Activated CD4-positive, alpha-beta T cell treated with anti-CD3 and anti-CD28 coated beads for 36 hours (primary cell): Measurements from ENCODE around the gene NRBP1. TPM values are rescaled to one million over a fixed set of nuclear protein-coding genes. Genes with fewer than 3 reads are reported as not detected.
A peak's percentile ranks its signal among the peaks of the same experiment; 100 is the strongest.
"Not testable (repeated sequence)": the region's sequence is repeated elsewhere in the genome, so short reads cannot be mapped to it uniquely, and the experiment has no call there.

Source experiments
- ATAC-seq: fragments of 200-7000 bp; cut with Tn5 transposase; one replicate; pipeline ENCODE4 v1.10.0; 2021; ENCODE audit warnings: mild to moderate bottlenecking, moderate library complexity
- CTCF ChIA-PET: fragments of 350-600 bp; sonication (Branson Sonifier 250); formaldehyde crosslinking; loops from one replicate; lab custom pipeline; 2021; ENCODE audit warnings: antibody characterized with exemption; lab: Charles Lee
- POLR2A ChIA-PET: fragments of 350-600 bp; sonication (Branson Sonifier 250); formaldehyde crosslinking; loops from one replicate; lab custom pipeline; 2021; ENCODE audit warnings: antibody characterized with exemption, inconsistent platforms; lab: Charles Lee
- DNase-seq: peaks from one replicate; pipeline ENCODE4 v3.0.0-alpha.2; 2020
- H3K27ac Mint-ChIP-seq: one replicate; pipeline ENCODE4 v1.8.0; 2021; ENCODE audit warnings: mixed read lengths
- H3K27me3 Mint-ChIP-seq: one replicate; pipeline ENCODE4 v1.8.0; 2021; ENCODE audit warnings: mixed read lengths
- H3K36me3 Mint-ChIP-seq: one replicate; pipeline ENCODE4 v1.8.0; 2021; ENCODE audit warnings: low read depth, mixed read lengths
- H3K4me1 Mint-ChIP-seq: one replicate; pipeline ENCODE4 v1.8.0; 2021; ENCODE audit warnings: mixed read lengths
- H3K4me3 Mint-ChIP-seq: one replicate; pipeline ENCODE4 v1.8.0; 2021; ENCODE audit warnings: mild to moderate bottlenecking, moderate library complexity, mixed read lengths
- H3K9me3 Mint-ChIP-seq: one replicate; pipeline ENCODE4 v1.8.0; 2021; ENCODE audit warnings: low read depth, mixed read lengths
- intact Hi-C, 2 experiments: fragments of 100-400 bp; cut with DNase I in 1 of 2; cut with micrococcal nuclease in 1 of 2; formaldehyde crosslinking; loops; one replicate each; pipeline versions ENCODE4 v1.14.2 to v1.15.1; 2022 to 2024; cut with DNase I, micrococcal nuclease
- total RNA-seq, 2 experiments: library from RNA; stranded (reverse); gene quantifications; one replicate each; pipeline ENCODE4 v1.2.3, GENCODE V29; 2021

Gene NRBP1
- total RNA-seq, 2 experiments from 2014 or later = 74.3 to 74.4 TPM

GRCh38 chr2:27425039-27425438, 3.4 kb upstream of the NRBP1 start:
- H3K36me3 Mint-ChIP-seq, H3K9me3 Mint-ChIP-seq, H3K27me3 Mint-ChIP-seq, DNase-seq, ATAC-seq, intact Hi-C loops, H3K27ac Mint-ChIP-seq, H3K4me3 Mint-ChIP-seq: not testable (repeated sequence)
- peaks cover 12% of the 10 kb centered on the region for H3K4me1 Mint-ChIP-seq
- ChIA-PET POLR2A (interaction anchor here (0.9 kb wide), 1 partner anchor 55 kb away, joined by 10 read pairs; no protein-coding TSS in a partner anchor), CTCF (interaction anchor here (2.4 kb wide), 1 partner anchor 15 kb away, joined by 8 read pairs; the partner anchor contains the start of gene PPM1G)

- CTCF ChIA-PET = interaction anchor here (1.0 to 6.0 kb wide), 6 partner anchors 13 to 256 kb away, joined by 3 to 31 read pairs (median 6); partner anchors contain the start of genes PPM1G and ZNF513
- DNase-seq (no peak), ATAC-seq (no peak)
- POLR2A ChIA-PET = interaction anchor here (0.5 to 2.8 kb wide), 2 partner anchors 18 to 55 kb away, joined by 5 to 15 read pairs; partner anchors contain the start of gene PPM1G
- Mint-ChIP-seq H3K9me3 (no peaks in the 10 kb centered on the region), H3K27ac (peak overlapping the region; percentile 97), H3K4me3 (peak overlapping the region; percentile 95), H3K27me3 (no peaks in the 10 kb centered on the region), H3K4me1 (peaks cover 32% of the 10 kb centered on the region), H3K36me3 (peaks cover 9% of the 10 kb centered on the region)
- intact Hi-C loops = loop anchor here (1.0 to 2.0 kb wide), 16 partner anchors 19 to 1323 kb away; partner anchors contain the start of genes EIF2B4 (in 2 of the 2), GTF3C2 (in 2 of the 2), PPM1G (in 2 of the 2) and SNX17 (in 2 of the 2)
These were observed 593 bp upstream of the NRBP1 start for GRCh38 chr2:27427863-27428212.

GRCh38 chr2:27428978-27429541, 629 bp downstream of the NRBP1 start:
- H3K36me3 Mint-ChIP-seq = peaks cover 19% of the 10 kb centered on the region
- H3K9me3 Mint-ChIP-seq = no peaks in the 10 kb centered on the region
- ATAC-seq (peak; percentile 68), DNase-seq (peak; percentile 84)
- H3K27ac Mint-ChIP-seq = peak overlapping the region; percentile 98
- H3K4me1 Mint-ChIP-seq = peaks cover 37% of the 10 kb centered on the region
- no peaks in the 10 kb centered on the region for H3K27me3 Mint-ChIP-seq
- ChIA-PET CTCF (interaction anchor here (0.5 to 6.0 kb wide), 12 partner anchors 20 to 985 kb away, joined by 3 to 31 read pairs (median 6); partner anchors contain the start of genes PPM1G, ZNF512 and ZNF513), POLR2A (interaction anchor here (0.7 to 2.8 kb wide), 3 partner anchors 20 to 267 kb away, joined by 3 to 15 read pairs (median 3); partner anchors contain the start of genes PPM1G and ZNF513)
- intact Hi-C loops = loop anchor here (1.0 to 2.0 kb wide), 16 partner anchors 20 to 1322 kb away; partner anchors contain the start of genes EIF2B4 (in 2 of the 2), GTF3C2 (in 2 of the 2), PPM1G (in 2 of the 2) and SNX17 (in 2 of the 2)
- peak overlapping the region; percentile 100 for H3K4me3 Mint-ChIP-seq

- ATAC-seq (peak; percentile 35), DNase-seq (peak; percentile 60)
- Mint-ChIP-seq H3K36me3 (peaks cover 37% of the 10 kb centered on the region), H3K27me3 (no peaks in the 10 kb centered on the region), H3K4me3 (peak overlapping the region; percentile 53), H3K27ac (peak overlapping the region; percentile 94), H3K9me3 (no peaks in the 10 kb centered on the region), H3K4me1 (peaks cover 37% of the 10 kb centered on the region)
- POLR2A ChIA-PET = interaction anchor here (0.6 to 1.1 kb wide), 2 partner anchors 15 to 21 kb away, joined by 3 read pairs; no protein-coding TSS in a partner anchor
- intact Hi-C loops = loop anchor here (2.0 kb wide), 2 partner anchors 197 to 1015 kb away; partner anchors contain the start of genes CCDC121 (in 1 of the 2) and GPN1 (in 1 of the 2)
- CTCF ChIA-PET = interaction anchor here (1.0 to 6.0 kb wide), 8 partner anchors 10 to 252 kb away, joined by 3 to 31 read pairs (median 4); partner anchors contain the start of genes GTF3C2 and PPM1G
These were observed 3.0 kb downstream of the NRBP1 start for GRCh38 chr2:27431395-27431794.

GRCh38 chr2:27435628-27436027, 7.2 kb downstream of the NRBP1 start:
- H3K9me3 Mint-ChIP-seq = no peaks in the 10 kb centered on the region
- ChIA-PET CTCF (no interaction called here), POLR2A (interaction anchor here (0.5 kb wide), 1 partner anchor 34 kb away, joined by 4 read pairs; no protein-coding TSS in a partner anchor)
- H3K27me3 Mint-ChIP-seq = no peaks in the 10 kb centered on the region
- no peak for DNase-seq
- H3K4me3 Mint-ChIP-seq = no peak overlapping the region
- H3K36me3 Mint-ChIP-seq = peaks cover 52% of the 10 kb centered on the region
- H3K27ac Mint-ChIP-seq = peak overlapping the region; percentile 56
- intact Hi-C loops = no loop called here
- H3K4me1 Mint-ChIP-seq = peaks cover 19% of the 10 kb centered on the region
- ATAC-seq = no peak

GRCh38 chr2:27441226-27441926, 12.9 kb downstream of the NRBP1 start:
- POLR2A ChIA-PET = no interaction called here
- CTCF ChIA-PET = interaction anchor here (0.5 to 1.1 kb wide), 3 partner anchors 10 to 67 kb away, joined by 3 to 5 read pairs (median 4); no protein-coding TSS in a partner anchor
- H3K27ac Mint-ChIP-seq = no peak overlapping the region
- no peak for ATAC-seq
- H3K36me3 Mint-ChIP-seq = peaks cover 32% of the 10 kb centered on the region
- H3K4me3 Mint-ChIP-seq = no peak overlapping the region
- no peak for DNase-seq
- intact Hi-C loops = no loop called here
- peaks cover 6% of the 10 kb centered on the region for H3K4me1 Mint-ChIP-seq
- H3K27me3 Mint-ChIP-seq = no peaks in the 10 kb centered on the region
- H3K9me3 Mint-ChIP-seq = no peaks in the 10 kb centered on the region

GRCh38 chr2:27441958-27442919, 13.8 kb downstream of the NRBP1 start, which contains the start of gene KRTCAP3:
Gene KRTCAP3 (plus strand): TSS chr2:27442381. CDS start chr2:27442413, 32 bp downstream.
- DNase-seq = peak; percentile 75
- no peak within 1 kb of the TSS for H3K27ac Mint-ChIP-seq
- ChIA-PET POLR2A (no interaction called here), CTCF (interaction anchor here (0.9 to 1.1 kb wide), 2 partner anchors 11 to 33 kb away, joined by 3 to 5 read pairs; no protein-coding TSS in a partner anchor)
- H3K9me3 Mint-ChIP-seq = no peaks in the 10 kb centered on the region
- intact Hi-C loops = loop anchor here in 1 of 2 experiments (1.0 kb wide), 1 partner anchor 33 kb away; the partner anchor contains the start of gene PPM1G
- ATAC-seq = peak; percentile 80
- H3K4me3 Mint-ChIP-seq = no peak within 1 kb of the TSS
- no peaks in the 10 kb centered on the region for H3K27me3 Mint-ChIP-seq
- peaks cover 32% of the 10 kb centered on the region for H3K36me3 Mint-ChIP-seq
- peaks cover 6% of the 10 kb centered on the region for H3K4me1 Mint-ChIP-seq

- peaks cover 6% of the 10 kb centered on the region for H3K4me1 Mint-ChIP-seq
- CTCF ChIA-PET = interaction anchor here (0.6 to 0.9 kb wide), 2 partner anchors 33 to 1186 kb away, joined by 3 to 4 read pairs; no protein-coding TSS in a partner anchor
- H3K36me3 Mint-ChIP-seq = peaks cover 28% of the 10 kb centered on the region
- DNase-seq (no peak), ATAC-seq (peak; percentile 13)
- intact Hi-C loops = loop anchor here in 1 of 2 experiments (1.0 kb wide), 1 partner anchor 34 kb away; the partner anchor contains the start of gene PPM1G
- H3K4me3 Mint-ChIP-seq = no peak overlapping the region
- no peaks in the 10 kb centered on the region for H3K27me3 Mint-ChIP-seq
- H3K27ac Mint-ChIP-seq = no peak overlapping the region
- POLR2A ChIA-PET = no interaction called here
- no peaks in the 10 kb centered on the region for H3K9me3 Mint-ChIP-seq
These were observed 14.5 kb downstream of the NRBP1 start for GRCh38 chr2:27442920-27443282.

GRCh38 chr2:27445155-27445554, 16.7 kb downstream of the NRBP1 start:
- POLR2A ChIA-PET = interaction anchor here (0.6 kb wide), 1 partner anchor 111 kb away, joined by 6 read pairs; no protein-coding TSS in a partner anchor
- intact Hi-C loops = no loop called here
- Mint-ChIP-seq H3K4me3 (no peak overlapping the region), H3K9me3 (no peaks in the 10 kb centered on the region), H3K36me3 (peaks cover 18% of the 10 kb centered on the region), H3K27me3 (no peaks in the 10 kb centered on the region), H3K4me1 (peaks cover 6% of the 10 kb centered on the region), H3K27ac (no peak overlapping the region)
- DNase-seq (no peak), ATAC-seq (no peak)
- CTCF ChIA-PET = interaction anchor here (0.5 kb wide), 1 partner anchor 412 kb away, joined by 4 read pairs; no protein-coding TSS in a partner anchor

GRCh38 chr2:27445615-27446014, 17.2 kb downstream of the NRBP1 start:
- ChIA-PET CTCF (interaction anchor here (0.5 to 2.8 kb wide), 3 partner anchors 179 to 411 kb away, joined by 4 to 15 read pairs (median 5); no protein-coding TSS in a partner anchor), POLR2A (interaction anchor here (0.6 to 1.1 kb wide), 3 partner anchors 15 to 234 kb away, joined by 3 to 6 read pairs (median 3); no protein-coding TSS in a partner anchor)
- peaks cover 6% of the 10 kb centered on the region for H3K4me1 Mint-ChIP-seq
- no peaks in the 10 kb centered on the region for H3K27me3 Mint-ChIP-seq
- H3K36me3 Mint-ChIP-seq = peaks cover 13% of the 10 kb centered on the region
- DNase-seq = no peak
- intact Hi-C loops = no loop called here
- H3K27ac Mint-ChIP-seq = no peak overlapping the region
- ATAC-seq = no peak
- H3K4me3 Mint-ChIP-seq = no peak overlapping the region
- no peaks in the 10 kb centered on the region for H3K9me3 Mint-ChIP-seq
